AG10803 (cell line): ENCODE results near the gene ZBTB20.

Source experiments
- DNase-seq: peaks from one replicate; pipeline ENCODE4 v3.0.0; 2010; ENCODE audit warnings: low read depth
- H3K4me3 ChIP-seq: 2 replicates; pipeline ENCODE4 v1.5.1; 2011; ENCODE audit warnings: mild to moderate bottlenecking, low read length, control low read depth
- TF ChIP-seq, protein P1 (sequence below): conservative IDR thresholded peaks from 2 replicates; pipeline ENCODE4 v1.5.1; 2011; ENCODE audit warnings: mild to moderate bottlenecking, low read length, control low read depth, inconsistent platforms

ZBTB20 gene

GRCh38 chr3:114428044-114428595 is 719.0 kb downstream of the ZBTB20 start:
- no peak overlapping the region for H3K4me3 ChIP-seq
- TF ChIP-seq, protein P1, sequence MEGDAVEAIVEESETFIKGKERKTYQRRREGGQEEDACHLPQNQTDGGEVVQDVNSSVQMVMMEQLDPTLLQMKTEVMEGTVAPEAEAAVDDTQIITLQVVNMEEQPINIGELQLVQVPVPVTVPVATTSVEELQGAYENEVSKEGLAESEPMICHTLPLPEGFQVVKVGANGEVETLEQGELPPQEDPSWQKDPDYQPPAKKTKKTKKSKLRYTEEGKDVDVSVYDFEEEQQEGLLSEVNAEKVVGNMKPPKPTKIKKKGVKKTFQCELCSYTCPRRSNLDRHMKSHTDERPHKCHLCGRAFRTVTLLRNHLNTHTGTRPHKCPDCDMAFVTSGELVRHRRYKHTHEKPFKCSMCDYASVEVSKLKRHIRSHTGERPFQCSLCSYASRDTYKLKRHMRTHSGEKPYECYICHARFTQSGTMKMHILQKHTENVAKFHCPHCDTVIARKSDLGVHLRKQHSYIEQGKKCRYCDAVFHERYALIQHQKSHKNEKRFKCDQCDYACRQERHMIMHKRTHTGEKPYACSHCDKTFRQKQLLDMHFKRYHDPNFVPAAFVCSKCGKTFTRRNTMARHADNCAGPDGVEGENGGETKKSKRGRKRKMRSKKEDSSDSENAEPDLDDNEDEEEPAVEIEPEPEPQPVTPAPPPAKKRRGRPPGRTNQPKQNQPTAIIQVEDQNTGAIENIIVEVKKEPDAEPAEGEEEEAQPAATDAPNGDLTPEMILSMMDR: no peak
- no peak for DNase-seq

DNA sequence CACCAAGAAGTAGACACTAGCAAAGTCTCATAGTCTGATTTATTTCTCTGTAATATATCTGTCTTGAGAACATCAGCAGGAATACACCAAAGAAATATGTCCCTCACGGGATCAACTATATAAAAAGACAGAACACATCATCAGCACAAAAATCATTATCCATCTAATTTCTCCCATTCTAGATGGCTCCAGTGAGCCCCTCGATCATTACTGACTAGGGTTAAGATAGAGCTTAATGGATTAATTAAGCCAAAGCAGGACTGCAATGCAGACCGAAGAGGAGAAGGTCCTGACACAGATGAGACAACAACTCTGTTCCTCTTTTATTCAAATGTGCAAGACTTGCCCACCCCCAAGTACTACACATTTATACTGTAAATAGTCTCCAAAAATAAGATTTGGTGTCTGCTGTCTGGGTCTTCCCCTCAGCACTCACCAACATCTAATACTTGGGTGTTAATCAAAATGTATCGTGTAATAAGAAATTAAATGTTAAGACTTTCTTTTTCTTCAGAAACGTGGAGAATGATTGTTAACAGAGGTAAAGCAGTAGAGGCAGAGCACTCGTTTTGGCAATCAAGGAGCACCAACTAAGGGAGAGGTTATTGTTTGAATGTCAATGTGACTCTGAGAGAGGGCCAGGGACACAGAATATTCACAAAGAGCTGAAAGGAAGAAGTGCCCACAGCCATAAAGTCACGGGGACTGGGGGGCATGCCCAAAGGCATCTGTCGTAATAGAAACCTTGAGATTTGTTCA is 719.6 kb downstream of the ZBTB20 start:
- TF ChIP-seq, protein P1: no peak
- H3K4me3 ChIP-seq: no peak overlapping the region
- no peak for DNase-seq

GRCh38 chr3:114424337-114424736 is 722.8 kb downstream of the ZBTB20 start:
- no peak for DNase-seq
- H3K4me3 ChIP-seq: no peak overlapping the region
- TF ChIP-seq, protein P1: no peak

GRCh38 chr3:114421204-114421603 is 725.9 kb downstream of the ZBTB20 start:
- TF ChIP-seq, protein P1: no peak
- no peak overlapping the region for H3K4me3 ChIP-seq
- no peak for DNase-seq

DNA sequence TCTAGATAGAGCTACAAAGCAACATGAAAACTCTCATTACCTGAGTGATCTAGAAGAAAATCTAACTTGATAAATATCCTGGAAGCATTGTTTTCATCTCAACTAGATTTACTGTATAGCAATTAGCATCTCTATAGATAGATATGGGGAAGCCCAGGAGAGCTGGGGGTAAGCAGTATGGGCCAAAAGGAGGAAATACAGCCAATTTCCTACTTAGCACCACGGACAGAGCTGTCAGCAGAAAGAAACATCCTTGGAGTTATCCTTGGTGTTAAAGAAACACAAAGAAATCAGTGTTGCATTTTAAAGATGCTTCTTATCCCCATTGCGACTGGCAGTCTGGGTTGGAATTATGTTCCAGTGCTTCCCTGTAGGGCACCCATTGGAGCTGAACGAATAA is 727.0 kb downstream of the ZBTB20 start:
- TF ChIP-seq, protein P1: no peak
- DNase-seq: no peak
- no peak overlapping the region for H3K4me3 ChIP-seq

DNA sequence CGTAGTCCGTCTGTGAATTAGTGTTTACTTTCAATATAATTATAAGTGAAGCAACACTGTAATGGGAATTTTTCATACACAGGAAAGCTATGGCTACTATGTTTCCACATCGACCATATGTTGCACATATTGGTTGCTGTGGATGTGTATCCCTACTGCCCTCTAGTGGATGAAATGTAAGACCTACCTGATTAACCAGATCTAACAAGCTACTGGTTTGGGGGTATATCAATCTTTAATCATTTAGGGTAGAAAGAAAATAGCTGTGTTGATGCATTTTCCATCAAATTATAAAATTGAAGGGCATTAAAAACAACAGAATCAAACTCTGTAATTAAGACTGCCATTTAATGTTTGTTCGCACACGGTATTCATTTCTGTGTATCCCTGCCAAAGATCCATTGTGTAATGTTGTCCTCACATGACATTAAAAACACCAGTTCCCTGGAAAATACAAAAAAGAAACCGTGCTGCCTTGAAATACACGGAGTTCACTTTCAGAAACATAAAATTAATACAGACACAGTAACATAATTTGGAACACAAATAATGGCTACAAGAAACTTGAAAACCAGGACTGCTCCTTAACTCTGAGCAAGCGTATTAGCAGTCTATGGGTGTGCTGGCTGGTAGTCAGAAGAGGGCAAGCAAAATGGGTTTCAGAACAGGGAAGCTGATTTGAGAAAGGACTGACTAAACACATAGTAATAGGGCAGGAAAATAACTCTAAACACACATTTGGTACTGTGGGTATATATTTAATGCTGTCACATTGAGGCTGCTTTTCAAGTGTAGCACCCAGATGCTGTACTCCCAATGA is 728.2 kb downstream of the ZBTB20 start:
- TF ChIP-seq, protein P1: peak; percentile 90
- peak overlapping the region; percentile 43 for H3K4me3 ChIP-seq
- peak; percentile 98 for DNase-seq

DNA sequence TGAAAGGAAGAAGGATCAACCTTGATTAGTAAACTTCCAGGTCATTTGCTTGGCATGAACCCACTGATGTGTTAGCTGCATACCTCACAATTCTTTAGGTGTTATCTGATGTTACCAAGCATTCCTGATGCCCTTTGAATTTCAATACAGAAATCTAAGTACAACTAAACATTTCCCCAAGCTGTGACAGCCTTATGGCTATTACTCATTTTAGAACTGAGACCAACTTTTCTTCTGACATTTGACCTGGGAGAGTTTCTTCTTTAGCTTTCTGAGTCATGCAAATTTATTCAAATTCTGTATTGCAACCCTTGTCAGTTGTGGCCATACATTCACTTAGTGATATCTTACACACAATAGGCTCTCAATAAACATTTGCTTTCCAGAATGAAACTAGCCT is 729.0 kb downstream of the ZBTB20 start:
- DNase-seq: no peak
- TF ChIP-seq, protein P1: no peak
- H3K4me3 ChIP-seq: no peak overlapping the region
